Tibial artery (tissue), 4 donors: ENCODE data around the gene RAB13.
A peak's percentile ranks its signal among the peaks of the same experiment; 100 is the strongest.

ENCODE experiments used
- DNase-seq, 2 donors: peaks; one replicate each; pipeline ENCODE4 v3.0.0-alpha.2; 2019
- H3K27ac ChIP-seq, 2 donors: fragments of 200-600 bp; sonication (generic) in 1 of 2; 1 replicate in 1 of 2; 2 replicates in 1 of 2; pipeline ENCODE4 v1.5.1; 2018 to 2019; ENCODE audit warnings: mild to moderate bottlenecking in 1 of 2
- H3K27me3 ChIP-seq, 2 donors: fragments of 200-600 bp; sonication (generic) in 1 of 2; one replicate each; pipeline versions ENCODE4 v1.5.1 to v1.6.0; 2016 to 2019
- H3K36me3 ChIP-seq, 3 donors: fragments of 200-600 bp; sonication (generic) in 2 of 3; one replicate each; pipeline ENCODE4 v1.5.1; 2016 to 2019; ENCODE audit warnings: mild to moderate bottlenecking in 2 of 3
- H3K4me1 ChIP-seq, 4 donors: fragments of 200-600 bp; sonication (generic) in 2 of 4; 1 replicate in 3 of 4; 2 replicates in 1 of 4; pipeline ENCODE4 v1.5.1; 2016 to 2019
- H3K4me3 ChIP-seq, 2 donors: fragments of 200-600 bp; sonication (generic) in 1 of 2; 1 replicate in 1 of 2; 2 replicates in 1 of 2; pipeline ENCODE4 v1.5.1; 2018 to 2019; ENCODE audit warnings: mild to moderate bottlenecking in 2 of 2
- H3K9me3 ChIP-seq, 3 donors: fragments of 200-600 bp; sonication (generic) in 1 of 3; one replicate each; pipeline ENCODE4 v1.5.1; 2016 to 2019
- CTCF ChIP-seq, 2 experiments: fragments of 200-600 bp in 1 of 2; fragments of 450-650 bp in 1 of 2; IDR thresholded peaks; one replicate each; pipeline ENCODE4 v1.5.1; 2017 to 2019; ENCODE audit warnings: antibody characterized with exemption in 2 of 2, mild to moderate bottlenecking in 1 of 2, moderate library complexity in 1 of 2
- intact Hi-C: fragments of 100-400 bp; cut with DNase I; formaldehyde crosslinking; loops from one replicate; pipeline ENCODE4 v1.15.0; 2023; ENCODE audit warnings: low total_unique reads

Gene RAB13

DNA sequence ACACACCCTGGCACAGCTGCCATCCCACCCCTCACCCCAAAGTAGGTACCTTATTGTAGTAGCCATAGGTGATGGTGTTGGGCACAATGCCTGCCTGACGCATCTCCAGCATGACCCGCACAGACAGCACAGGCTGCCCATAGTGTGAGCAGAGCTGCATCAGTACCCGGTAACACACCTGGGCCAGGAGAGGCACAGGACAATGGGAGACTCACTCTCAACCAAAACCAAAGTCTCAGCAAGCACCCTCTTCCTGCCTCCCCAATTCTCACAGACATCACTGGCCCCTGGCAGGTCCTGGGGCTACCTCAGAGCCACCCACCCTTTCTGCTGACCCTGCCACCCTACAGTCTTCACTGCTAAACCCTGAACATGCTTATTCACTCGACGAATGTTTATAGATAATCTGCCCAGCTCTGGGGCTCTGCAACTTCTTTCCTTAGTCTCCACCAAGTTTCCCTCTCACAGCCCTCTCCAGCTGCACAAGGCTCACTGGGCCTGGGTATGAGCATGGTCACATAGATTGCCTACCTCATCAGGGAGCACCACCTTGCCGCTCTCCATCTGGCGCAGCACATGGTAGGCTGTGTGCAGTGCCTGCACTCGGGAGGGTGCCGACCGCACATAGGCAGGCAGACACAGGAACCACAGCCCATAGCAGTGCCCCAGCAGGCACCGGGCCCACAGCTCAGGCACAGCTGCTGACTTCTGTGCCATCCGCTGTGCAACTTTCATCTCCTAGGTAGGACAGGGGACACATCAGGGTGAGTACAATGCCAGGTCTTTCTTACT lies 49.9 kb downstream of the RAB13 start:
- Histone ChIP-seq H3K4me3 (no peak overlapping the region), H3K9me3 (no peaks in the 10 kb centered on the region), H3K27ac (no peak overlapping the region), H3K4me1 (no peaks in the 10 kb centered on the region), H3K27me3 (no peaks in the 10 kb centered on the region), H3K36me3 (peaks cover 73 to 97% (median 92%) of the 10 kb centered on the region in 3 donors)
- no peak for TF ChIP-seq CTCF (IDR thresholded peaks at IDR 0.05)
- intact Hi-C loops = no loop called here
- peak in 1 of 2 donors; percentile 39 for DNase-seq

DNA sequence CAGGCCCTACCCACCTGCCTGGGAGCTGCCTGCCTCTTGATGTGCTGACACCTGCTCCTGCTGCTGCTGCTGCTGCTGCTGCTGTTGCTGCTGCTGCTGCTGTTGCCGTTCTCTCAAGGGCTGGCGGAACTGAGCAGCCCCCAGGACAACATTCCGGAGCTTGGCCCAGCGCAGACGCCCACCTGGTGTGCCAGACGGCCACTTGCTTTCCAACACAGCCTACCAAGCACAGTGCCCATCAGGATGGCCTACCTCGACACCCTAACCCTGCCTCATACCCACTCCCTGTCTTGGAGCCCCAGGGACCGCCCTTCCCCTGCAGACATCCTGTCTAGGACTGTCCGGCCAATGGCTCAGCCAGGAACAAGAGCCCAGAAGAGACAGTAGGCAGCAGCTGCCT lies 51.4 kb downstream of the RAB13 start:
- no peak for TF ChIP-seq CTCF (IDR thresholded peaks at IDR 0.05)
- Histone ChIP-seq H3K36me3 (peaks cover 61 to 97% (median 92%) of the 10 kb centered on the region in 3 donors), H3K4me3 (no peak overlapping the region), H3K4me1 (no peaks in the 10 kb centered on the region), H3K9me3 (no peaks in the 10 kb centered on the region), H3K27me3 (no peaks in the 10 kb centered on the region), H3K27ac (no peak overlapping the region)
- intact Hi-C loops = no loop called here
- DNase-seq = peak in 1 of 2 donors; percentile 55

GRCh38 chr1:153933955-153934354 lies 52.2 kb downstream of the RAB13 start:
- no peak for TF ChIP-seq CTCF (IDR thresholded peaks at IDR 0.05)
- Histone ChIP-seq H3K27me3 (no peaks in the 10 kb centered on the region), H3K9me3 (no peaks in the 10 kb centered on the region), H3K4me1 (no peaks in the 10 kb centered on the region), H3K4me3 (no peak overlapping the region), H3K36me3 (peaks cover 57 to 97% (median 86%) of the 10 kb centered on the region in 3 donors), H3K27ac (no peak overlapping the region)
- DNase-seq = peak in 1 of 2 donors; percentile 45
- intact Hi-C loops = no loop called here

- H3K9me3 ChIP-seq = no peaks in the 10 kb centered on the region
- no peaks in the 10 kb centered on the region for H3K27me3 ChIP-seq
- intact Hi-C loops = no loop called here
- no peak overlapping the region for H3K4me3 ChIP-seq
- peak in 1 of 2 donors; percentile 55 for DNase-seq
- peaks cover 0 to 4% (median 0%) of the 10 kb centered on the region in 4 donors for H3K4me1 ChIP-seq
- no peak overlapping the region for H3K27ac ChIP-seq
- TF ChIP-seq CTCF (IDR thresholded peaks at IDR 0.05) = no peak
- peaks cover 57 to 95% (median 84%) of the 10 kb centered on the region in 3 donors for H3K36me3 ChIP-seq
These were observed 52.7 kb downstream of the RAB13 start for GRCh38 chr1:153933430-153933829.

- peaks cover 0 to 5% (median 0%) of the 10 kb centered on the region in 4 donors for H3K4me1 ChIP-seq
- no peaks in the 10 kb centered on the region for H3K9me3 ChIP-seq
- no peaks in the 10 kb centered on the region for H3K27me3 ChIP-seq
- peak in 1 of 2 donors; percentile 55 for DNase-seq
- peaks cover 49 to 86% (median 76%) of the 10 kb centered on the region in 3 donors for H3K36me3 ChIP-seq
- intact Hi-C loops = no loop called here
- no peak overlapping the region for H3K4me3 ChIP-seq
- TF ChIP-seq CTCF (IDR thresholded peaks at IDR 0.05) = no peak
- no peak overlapping the region for H3K27ac ChIP-seq
These were observed 53.7 kb downstream of the RAB13 start for GRCh38 chr1:153932156-153933131.
